A549 (cell line): ENCODE measurements around the gene FBXL5.

ENCODE experiments used
- MYC ChIP-seq: IDR thresholded peaks from 2 replicates; pipeline ENCODE4 v1.6.1; 2012; ENCODE audit warnings: mild to moderate bottlenecking, inconsistent platforms, low read length, improper control_type of control experiment, borderline replicate concordance
- NFE2L2 ChIP-seq: fragments of 150-350 bp; conservative IDR thresholded peaks from 2 replicates; pipeline ENCODE4 v1.6.1; 2014; ENCODE audit warnings: low read length
- POLR2A ChIP-seq: IDR thresholded peaks from 2 replicates; pipeline ENCODE4 v1.6.1; 2012; ENCODE audit warnings: mild to moderate bottlenecking, low read length
- TF ChIP-seq, protein P1 (sequence below): IDR thresholded peaks from 2 replicates; pipeline ENCODE4 v1.6.1; 2012

- no peak for TF ChIP-seq MYC
- TF ChIP-seq POLR2A, result no peak
- TF ChIP-seq, protein P1, sequence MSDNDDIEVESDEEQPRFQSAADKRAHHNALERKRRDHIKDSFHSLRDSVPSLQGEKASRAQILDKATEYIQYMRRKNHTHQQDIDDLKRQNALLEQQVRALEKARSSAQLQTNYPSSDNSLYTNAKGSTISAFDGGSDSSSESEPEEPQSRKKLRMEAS, result no peak
- TF ChIP-seq NFE2L2, result no peak
These were observed 98.6 kb downstream of the FBXL5 start for GRCh38 chr4:15556511-15557092.
